Mucosa of gallbladder (tissue), 1 donor: Measurements from ENCODE around the gene EXOC6. TPM values are rescaled to one million over a fixed set of nuclear protein-coding genes. Genes with fewer than 3 reads are reported as not detected.

Source experiments
- DNase-seq: peaks from one replicate; pipeline ENCODE4 v3.0.0-alpha.2; 2020; ENCODE audit warnings: low spot score
- total RNA-seq: library from RNA; stranded (reverse); gene quantifications from one replicate; pipeline ENCODE4 v1.2.1, GENCODE V29; 2021
- donor health status: DM: no; HTN: no; CAD: no.

EXOC6 gene
- total RNA-seq, 1 donor from 2014 or later, result 26.0 TPM

GRCh38 chr10:93064874-93065660 is 216.7 kb downstream of the EXOC6 start:
- DNase-seq, result peak; percentile 3

GRCh38 chr10:93065675-93066543 is 217.6 kb downstream of the EXOC6 start:
- peak; percentile 5 for DNase-seq

DNA sequence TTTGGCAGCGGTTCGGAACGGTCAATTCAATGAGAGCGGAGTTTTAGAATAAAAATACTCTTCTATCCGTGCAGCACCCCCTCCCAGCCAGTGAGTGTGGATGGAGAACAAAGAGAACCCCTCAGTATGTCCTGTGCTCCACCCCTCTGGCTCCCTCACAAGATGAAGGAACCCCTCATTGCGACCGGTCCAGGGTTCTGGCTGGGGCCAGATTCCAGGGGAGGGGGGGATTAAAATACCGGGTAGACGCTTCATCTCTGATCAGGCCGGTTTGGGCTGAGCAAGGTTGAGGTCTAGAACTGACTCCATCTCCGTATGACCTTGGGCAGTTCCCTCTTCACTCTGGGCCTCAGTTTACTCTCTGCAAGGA is 218.2 kb downstream of the EXOC6 start:
- DNase-seq, result peak; percentile 8

DNA sequence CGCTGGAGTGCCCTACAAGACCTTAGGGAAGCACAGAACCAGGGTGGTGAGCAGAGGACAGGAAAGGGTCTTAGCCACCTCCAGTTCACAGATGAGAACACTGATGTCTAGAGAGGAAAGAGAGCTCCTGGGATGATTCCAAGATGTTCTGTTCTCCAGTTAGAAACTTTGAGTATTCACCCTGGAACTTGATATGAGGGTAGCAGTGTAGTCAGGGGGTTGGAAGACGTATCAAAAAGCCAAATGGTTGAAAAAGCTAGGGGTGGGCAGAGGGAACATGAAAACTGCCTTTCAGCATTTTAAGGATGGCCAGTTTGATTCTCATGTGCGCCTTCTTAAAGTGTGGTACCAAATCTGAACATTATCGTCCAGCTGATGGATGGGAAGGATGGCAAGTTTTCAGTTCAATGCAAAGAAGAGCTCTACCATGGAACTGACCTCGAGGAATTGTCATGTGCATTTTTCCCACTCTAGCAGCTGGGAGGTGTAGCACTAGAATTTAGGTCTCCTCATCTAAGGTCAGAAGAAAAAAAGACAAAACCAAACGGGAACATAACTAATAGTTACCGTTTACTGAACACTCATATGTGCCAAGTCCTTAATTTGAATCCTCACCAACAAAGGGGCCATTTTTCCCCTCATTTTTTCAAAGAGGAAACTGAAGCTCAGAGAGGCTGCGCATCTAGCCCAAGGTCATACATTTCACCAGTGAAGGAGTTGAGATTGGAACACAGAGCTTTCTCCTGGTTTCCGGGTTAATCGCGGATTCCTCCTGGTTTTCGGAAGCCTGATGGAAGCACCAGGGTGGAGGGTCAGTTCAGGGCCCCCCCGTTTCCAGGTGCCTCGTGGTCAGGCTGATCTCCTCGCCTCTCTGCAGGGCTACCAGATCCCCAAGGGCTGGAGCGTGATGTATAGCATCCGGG is 219.4 kb downstream of the EXOC6 start:
- DNase-seq, result peak; percentile 4

DNA sequence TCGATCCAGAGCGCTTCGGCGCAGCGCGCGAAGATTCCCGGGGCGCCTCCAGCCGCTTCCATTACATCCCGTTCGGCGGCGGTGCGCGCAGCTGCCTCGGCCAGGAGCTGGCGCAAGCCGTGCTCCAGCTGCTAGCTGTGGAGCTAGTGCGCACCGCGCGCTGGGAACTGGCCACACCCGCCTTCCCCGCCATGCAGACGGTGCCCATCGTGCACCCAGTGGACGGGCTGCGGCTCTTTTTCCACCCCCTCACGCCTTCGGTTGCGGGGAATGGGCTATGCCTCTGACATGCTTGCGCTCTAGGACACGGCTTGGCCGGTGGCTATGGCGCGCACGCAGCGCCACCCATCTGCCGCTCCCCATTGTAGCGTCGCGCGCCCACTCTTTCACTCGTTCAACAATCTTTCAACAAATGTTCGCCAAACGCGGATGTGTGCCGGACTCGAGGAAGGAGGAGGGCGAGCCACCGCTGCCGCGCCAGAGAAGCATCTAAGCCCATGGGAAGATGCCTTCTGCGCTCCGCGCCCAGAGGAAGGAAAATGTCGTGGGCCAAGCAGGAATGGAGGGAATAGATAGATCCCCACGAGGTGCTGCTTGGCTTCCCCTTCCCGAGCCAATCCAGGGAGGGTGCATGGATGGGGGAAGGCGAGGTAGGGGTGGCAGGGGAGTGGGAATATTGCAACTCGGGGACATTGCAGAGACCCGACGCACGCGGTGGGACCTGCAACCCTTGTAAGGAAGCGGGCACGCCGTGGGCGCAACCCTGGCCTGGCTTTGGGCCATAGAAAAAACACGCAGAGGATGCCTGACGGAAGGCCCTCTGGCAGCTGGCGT is 220.3 kb downstream of the EXOC6 start:
- peak; percentile 8 for DNase-seq

- no peak for DNase-seq
Measured at GRCh38 chr10:93069245-93069561, 220.9 kb downstream of the EXOC6 start.

DNA sequence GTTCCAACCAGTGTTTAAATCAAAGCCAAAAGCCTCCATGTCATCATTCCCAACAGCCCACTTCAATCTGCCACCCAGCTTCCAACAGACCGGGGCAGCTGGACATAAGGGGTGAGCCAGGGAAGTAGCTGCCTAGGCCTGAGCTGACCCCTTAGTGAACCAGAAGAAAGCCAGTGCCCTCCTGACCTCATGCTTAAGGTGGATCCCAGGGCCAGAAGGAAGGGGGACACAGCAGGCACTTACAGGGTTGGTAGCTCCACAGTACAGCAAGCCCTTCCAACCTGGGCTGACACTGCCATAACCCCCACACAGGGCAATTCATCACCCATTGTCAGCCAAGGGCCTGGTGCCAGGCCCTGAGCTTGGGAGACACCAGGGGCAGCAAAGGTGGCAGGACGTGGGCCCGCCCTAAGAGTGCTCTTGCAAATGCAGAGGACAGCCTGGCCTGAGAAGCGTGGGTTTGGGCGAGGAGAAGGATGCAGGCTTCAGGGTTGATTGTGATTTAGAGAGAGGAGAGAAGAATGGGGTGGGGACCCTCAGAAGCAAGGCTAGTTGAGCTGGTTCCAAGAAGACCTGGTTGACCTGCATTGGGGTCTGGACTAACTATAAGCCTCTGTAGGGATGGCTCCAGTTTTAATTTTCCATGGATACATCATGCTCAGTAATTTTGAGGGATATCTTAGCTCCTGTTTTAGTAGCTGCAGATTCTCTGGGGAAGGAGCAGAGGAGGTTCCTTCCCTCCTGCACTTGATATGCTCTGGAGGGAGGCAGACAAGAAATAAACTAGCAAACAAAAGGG is 222.3 kb downstream of the EXOC6 start:
- peak; percentile 8 for DNase-seq

DNA sequence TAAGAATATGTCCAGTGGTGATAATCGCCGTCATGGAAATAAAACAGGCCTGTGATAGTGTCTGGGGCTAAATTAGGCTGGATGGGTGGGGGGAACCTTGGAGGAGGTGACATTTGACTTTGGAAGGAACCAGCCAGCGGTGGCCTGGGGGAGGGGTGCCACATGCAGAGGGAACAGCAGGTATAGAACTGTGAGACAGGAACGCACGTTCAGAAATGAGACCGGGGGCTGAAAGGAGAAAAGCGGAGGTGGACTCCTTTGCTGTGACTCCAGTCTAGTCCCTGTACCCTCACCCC is 222.8 kb downstream of the EXOC6 start:
- DNase-seq, result peak; percentile 5

GRCh38 chr10:93071674-93072224 is 223.4 kb downstream of the EXOC6 start:
- DNase-seq, result peak; percentile 10

DNA sequence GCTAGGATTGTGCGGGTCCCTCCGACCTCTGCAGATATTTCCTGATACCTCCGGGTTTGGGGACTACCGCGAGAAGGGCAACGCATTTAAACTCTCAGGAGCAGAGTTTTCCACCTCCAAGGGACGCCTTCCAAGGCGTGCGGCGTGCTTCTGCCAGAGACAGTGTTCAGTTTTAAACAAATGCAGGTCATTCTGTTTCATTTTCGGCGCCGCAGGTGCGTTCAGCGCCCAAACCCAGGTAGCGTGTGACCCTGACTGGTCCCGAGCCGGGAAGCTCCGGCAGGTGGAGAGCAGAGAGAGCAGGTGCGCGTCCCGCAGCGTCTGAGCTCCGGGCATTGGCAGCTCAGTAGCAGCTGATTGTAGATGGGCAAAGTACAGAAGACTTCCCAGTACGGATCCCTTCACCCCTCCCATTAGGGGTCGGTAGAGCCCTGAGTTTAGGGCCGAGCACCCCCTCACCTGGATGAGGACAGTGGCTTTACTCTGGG is 223.9 kb downstream of the EXOC6 start:
- no peak for DNase-seq

- DNase-seq, result peak; percentile 9
Measured at GRCh38 chr10:93072713-93073538, 224.6 kb downstream of the EXOC6 start.

DNA sequence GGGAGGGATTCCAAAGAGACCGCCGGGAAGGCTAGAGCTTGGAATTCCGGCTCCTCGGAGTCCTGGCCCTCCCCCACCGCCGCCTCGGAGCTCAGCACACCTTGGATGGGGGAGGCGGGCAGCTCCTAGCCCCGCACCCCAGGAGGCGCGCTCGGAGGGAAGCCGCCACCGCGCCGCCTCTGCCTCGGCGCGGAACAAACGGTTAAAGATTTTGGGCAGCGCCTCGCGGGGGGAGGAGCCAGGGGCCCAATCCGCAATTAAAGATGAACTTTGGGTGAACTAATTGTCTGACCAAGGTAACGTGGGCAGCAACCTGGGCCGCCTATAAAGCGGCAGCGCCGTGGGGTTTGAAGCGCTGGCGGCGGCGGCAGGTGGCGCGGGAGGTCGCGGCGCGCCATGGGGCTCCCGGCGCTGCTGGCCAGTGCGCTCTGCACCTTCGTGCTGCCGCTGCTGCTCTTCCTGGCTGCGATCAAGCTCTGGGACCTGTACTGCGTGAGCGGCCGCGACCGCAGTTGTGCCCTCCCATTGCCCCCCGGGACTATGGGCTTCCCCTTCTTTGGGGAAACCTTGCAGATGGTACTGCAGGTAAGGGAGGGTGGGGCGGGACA is 225.3 kb downstream of the EXOC6 start, which contains the start of gene CYP26A1:
CYP26A1 (plus strand) TSS at position 355 of the 608 bp plus-strand sequence; CDS start at position 397, 42 bp downstream.
- peak; percentile 8 for DNase-seq

GRCh38 chr10:93074147-93074596 is 225.9 kb downstream of the EXOC6 start:
- peak; percentile 6 for DNase-seq

DNA sequence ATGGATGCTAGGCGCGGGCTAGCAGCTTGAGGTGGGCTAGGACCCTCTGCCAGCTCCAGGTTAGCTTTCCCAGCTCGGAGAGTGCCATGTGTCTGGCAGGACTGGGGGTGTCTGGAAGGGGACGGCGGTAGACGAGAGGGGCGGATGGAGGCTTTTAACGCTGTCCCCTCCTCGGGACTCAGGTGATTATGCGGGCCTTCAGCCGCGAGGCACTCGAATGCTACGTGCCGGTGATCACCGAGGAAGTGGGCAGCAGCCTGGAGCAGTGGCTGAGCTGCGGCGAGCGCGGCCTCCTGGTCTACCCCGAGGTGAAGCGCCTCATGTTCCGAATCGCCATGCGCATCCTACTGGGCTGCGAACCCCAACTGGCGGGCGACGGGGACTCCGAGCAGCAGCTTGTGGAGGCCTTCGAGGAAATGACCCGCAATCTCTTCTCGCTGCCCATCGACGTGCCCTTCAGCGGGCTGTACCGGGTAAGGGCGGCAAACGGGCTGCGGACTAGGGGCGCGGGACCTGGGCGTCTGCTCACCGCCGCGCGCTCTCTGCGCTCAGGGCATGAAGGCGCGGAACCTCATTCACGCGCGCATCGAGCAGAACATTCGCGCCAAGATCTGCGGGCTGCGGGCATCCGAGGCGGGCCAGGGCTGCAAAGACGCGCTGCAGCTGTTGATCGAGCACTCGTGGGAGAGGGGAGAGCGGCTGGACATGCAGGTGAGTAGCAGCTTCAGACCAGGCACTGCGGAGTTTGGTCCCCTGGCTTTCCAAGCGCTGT is 226.5 kb downstream of the EXOC6 start:
- peak; percentile 8 for DNase-seq

DNA sequence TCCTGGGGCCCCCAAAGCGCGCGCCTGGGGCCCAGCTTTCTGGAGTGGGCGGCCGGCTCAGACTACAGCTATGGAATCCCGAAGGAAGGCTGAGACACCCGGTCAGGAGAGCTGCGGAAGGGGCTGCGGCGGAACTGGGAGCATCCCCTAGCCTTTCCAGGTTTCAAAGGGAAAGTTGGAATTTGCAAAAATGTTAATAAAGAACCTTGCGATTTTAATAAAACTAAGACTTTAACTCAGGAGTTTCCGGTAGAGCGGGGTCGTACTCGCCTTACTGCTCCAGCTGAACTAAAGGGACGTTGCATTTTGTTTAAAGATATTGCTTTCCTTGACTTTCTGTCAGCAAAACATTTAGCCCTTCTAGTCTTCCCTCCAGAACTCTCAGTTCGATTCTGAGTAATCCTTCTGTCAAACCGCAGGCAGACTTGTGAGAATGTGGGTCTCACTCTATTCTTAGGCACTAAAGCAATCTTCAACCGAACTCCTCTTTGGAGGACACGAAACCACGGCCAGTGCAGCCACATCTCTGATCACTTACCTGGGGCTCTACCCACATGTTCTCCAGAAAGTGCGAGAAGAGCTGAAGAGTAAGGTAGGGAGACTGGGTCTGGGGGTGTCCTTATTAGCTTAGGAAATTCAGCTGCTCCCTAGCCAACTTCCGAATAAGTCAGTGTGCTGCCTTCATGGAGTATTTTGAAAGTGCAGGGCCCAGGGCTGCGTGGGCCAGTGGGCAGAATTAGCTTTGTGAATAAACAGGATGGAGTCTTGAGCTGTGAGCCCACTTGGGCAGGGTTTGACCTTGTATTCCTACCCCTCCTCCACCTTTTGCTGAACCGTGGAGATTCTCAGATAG is 227.3 kb downstream of the EXOC6 start:
- DNase-seq, result no peak

GRCh38 chr10:93076871-93077270 is 228.6 kb downstream of the EXOC6 start:
- no peak for DNase-seq
